Cardiac ventricle fibroblast (primary cell): ENCODE data around the gene ANHX. TPM values are rescaled to one million over a fixed set of nuclear protein-coding genes. Genes with fewer than 3 reads are reported as not detected.

Experiments
- total RNA-seq: library from RNA; depleted of rRNA; stranded (reverse); fragments of >200 nt; gene quantifications from 2 replicates; pipeline ENCODE4 v1.2.3, GENCODE V29; 2015

ANHX gene
- not detected in 2 replicates for total RNA-seq

DNA sequence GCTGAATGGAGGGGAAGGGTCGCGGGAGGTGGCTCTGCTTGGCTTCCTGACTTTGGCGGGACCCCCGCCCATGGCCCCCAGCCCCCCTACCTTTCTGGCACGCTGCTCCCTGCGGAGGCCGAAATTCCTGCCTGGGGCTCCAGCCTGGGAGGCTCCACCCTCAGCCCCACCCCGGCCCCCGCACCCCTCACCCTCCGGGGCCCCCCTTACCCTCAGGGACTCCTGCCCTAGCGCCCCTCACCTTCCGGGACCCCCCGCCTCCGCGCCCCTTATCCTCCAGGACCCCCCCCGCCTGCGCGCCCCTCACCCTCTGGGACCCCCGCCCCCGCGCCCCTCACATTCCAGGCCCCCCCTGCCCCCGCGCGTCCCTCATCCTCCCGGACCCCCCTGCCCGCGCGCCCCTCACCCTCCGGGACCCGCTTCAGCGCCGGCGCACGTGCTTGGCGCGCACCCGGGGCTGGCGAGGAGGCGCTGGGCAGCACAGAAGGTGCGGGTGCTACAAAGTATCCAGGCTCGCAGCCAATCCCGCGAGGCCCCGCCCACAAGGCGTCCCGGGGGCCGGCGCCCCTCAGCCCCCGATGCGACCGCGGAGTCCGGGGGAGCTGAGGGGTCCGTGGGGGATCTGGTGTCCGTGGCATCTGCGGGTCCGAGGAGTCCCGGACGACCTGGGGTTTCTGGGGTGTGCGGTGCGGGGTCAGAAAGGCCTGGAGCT is at the start of gene ANHX:
TSS of gene ANHX (minus strand) at position 477 of the 712 bp plus-strand sequence. CDS start 1,521 bp downstream, outside the sequence.

DNA sequence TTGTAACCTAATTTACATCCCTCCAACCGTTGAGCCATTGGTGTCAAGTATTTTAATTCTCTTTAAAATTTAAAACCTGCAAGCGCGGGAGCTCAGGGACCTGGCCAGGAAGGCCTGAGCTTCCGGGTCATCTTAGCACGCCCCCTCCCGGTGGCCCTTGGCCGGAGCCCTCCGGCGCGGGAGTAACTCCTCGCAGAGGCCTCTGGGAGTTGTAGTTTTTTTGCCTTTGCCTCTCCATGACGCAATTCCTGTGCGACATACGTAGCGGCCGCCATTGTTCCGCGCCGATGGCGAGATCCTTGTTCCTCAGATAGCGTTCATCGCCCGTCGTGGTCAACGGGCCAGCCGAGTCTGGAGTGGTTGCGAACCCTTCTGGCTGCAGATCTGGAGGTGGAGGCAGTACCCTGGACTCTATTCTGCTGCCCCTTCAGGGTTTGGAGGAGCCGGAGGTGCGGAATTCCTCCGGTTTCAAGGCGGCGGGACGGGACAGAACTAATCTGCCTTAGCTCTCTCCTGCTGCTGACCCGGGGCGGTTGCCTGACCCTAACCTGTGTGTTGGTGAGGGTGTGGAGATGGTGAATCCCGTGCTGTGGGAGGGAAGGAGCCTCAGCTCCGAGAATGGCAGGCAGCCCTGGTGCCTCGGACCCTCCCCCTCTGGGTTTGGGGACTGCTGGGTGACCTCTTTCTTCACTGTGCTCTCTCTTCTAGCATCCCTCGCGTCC is 54.3 kb downstream of the ANHX start, which contains the start of gene ZNF268:
TSS of gene ZNF268 (plus strand) at position 258 of the 722 bp plus-strand sequence. CDS start 503 bp downstream, outside the sequence.

Other genes with a start within 250 kb of the ANHX start
- 5.8 and 9.6 TPM in 2 replicates for gene ZNF26, start 249.5 kb downstream of the ANHX start, total RNA-seq
- gene ZNF84, start 198.4 kb downstream of the ANHX start, total RNA-seq: 11.6 and 14.4 TPM in 2 replicates
- 12.8 and 15.9 TPM in 2 replicates for gene ZNF140, start 155.0 kb downstream of the ANHX start, total RNA-seq
- 1.00 and 1.2 TPM in 2 replicates for gene ZNF891, start 105.6 kb downstream of the ANHX start, total RNA-seq
- gene ZNF10, start 105.2 kb downstream of the ANHX start, total RNA-seq: 8.0 and 9.4 TPM in 2 replicates
- 13.8 and 24.8 TPM in 2 replicates for gene ZNF268, start 54.4 kb downstream of the ANHX start, total RNA-seq